GM10266 (cell line): Measurements from ENCODE around the gene TEX44.
A peak's percentile ranks its signal among the peaks of the same experiment; 100 is the strongest.

Experiments
- DNase-seq: peaks from one replicate; pipeline ENCODE4 v3.0.0; 2012; ENCODE audit errors: extremely low spot score
- TF ChIP-seq, protein P1 (sequence below): IDR thresholded peaks from 2 replicates; pipeline ENCODE4 v1.5.1; 2012; ENCODE audit warnings: mild to moderate bottlenecking, low read depth; ENCODE audit not compliant: control insufficient read depth, insufficient read depth; ENCODE audit errors: missing control alignments

The TEX44 gene

DNA sequence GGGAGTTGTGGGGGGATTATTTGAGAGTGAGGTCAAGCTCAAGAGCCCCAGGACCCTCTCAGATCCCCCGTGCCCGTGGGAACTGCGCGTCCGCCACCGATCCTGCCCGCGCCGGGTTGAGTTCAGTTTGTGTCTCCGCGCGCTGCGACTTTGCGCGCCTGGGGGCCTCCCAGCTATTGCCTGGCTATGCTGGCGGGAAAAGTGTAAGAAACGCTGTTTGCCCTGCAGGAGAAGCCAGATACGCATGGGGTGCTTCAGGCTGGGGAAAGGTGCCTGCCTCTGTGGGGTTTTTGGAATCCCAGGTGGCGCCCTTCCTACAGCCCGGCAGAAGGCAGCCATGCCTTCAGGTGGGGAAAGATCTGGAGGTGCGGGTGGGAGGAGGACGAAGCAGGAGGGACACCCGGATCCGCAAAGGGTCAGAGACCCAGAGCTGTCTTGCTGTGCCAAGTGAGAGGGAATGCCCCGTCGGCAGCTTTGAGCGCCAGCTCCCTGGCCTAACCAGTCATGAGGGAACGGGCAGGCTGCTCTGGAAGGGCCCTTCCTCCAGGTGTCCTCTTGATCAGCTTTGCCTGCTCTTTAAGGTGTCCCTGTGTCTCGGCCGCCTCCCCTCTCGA is 22.5 kb downstream of the TEX44 start:
- no peak for DNase-seq
- TF ChIP-seq, protein P1, sequence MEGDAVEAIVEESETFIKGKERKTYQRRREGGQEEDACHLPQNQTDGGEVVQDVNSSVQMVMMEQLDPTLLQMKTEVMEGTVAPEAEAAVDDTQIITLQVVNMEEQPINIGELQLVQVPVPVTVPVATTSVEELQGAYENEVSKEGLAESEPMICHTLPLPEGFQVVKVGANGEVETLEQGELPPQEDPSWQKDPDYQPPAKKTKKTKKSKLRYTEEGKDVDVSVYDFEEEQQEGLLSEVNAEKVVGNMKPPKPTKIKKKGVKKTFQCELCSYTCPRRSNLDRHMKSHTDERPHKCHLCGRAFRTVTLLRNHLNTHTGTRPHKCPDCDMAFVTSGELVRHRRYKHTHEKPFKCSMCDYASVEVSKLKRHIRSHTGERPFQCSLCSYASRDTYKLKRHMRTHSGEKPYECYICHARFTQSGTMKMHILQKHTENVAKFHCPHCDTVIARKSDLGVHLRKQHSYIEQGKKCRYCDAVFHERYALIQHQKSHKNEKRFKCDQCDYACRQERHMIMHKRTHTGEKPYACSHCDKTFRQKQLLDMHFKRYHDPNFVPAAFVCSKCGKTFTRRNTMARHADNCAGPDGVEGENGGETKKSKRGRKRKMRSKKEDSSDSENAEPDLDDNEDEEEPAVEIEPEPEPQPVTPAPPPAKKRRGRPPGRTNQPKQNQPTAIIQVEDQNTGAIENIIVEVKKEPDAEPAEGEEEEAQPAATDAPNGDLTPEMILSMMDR = peak; percentile 23

DNA sequence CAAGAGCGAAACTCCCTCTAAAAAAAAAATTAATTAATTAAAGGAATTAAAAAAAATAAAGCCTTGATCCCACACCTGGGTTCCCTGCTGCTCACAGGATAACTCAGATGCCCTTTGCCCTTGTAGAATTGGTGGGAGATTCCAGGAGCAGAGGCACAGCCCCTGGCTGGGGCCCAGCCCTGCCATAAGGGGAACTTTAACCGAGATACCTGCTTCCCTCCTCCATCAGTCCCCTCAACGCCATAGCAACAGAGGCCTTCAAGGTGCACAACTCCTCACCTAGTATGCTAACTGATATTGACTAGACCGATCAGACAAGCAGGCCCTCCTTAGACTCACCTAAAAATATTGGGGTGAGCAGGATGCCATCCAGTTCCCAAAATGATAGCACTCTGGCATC is 23.6 kb downstream of the TEX44 start:
- TF ChIP-seq, protein P1 = no peak
- no peak for DNase-seq

GRCh38 chr2:231617059-231617926 is 24.6 kb downstream of the TEX44 start:
- no peak for DNase-seq

DNA sequence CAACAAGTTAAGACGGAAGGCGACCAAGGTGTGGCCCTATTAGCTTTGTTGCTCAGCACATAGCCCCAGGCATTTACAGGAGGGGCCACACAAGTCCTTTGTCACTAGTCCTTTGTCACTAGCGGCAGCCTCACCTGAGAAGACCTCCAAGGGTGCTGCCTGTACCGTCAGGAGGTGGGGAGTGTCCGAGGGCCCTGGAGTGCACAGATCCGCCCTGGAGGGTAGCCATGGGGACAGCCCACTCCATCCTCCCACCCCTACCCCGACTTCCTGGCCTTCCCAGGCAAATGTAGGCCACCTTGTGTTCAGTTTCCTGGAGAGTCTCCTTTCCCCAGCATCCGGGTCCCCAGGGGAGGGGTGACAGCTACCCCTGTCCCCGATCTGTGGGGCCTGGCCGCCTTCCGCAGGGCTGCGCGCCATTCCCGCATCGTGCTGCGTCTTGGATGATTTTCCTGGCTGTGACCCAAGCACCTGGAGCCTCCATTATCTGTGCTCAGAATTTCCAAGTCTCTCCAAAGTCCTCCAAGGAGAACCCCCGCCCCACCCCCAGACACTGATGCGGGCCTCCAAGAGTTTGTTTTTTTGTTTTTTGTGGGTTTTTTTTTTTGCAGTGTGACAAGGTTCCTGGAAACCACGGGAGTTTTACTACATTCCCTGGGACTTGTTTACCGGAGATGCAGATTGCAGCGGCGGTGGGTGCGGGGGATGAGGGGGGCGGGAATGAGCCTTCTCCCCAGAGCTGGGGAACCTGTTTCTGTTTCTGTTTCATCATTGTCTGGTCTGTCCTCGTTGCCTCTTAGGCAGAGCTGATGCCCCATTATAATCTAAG is 28.6 kb downstream of the TEX44 start:
- TF ChIP-seq, protein P1 = no peak
- no peak for DNase-seq

More at GRCh38 chr2:231617059-231617926, 24.6 kb downstream of the TEX44 start:
- TF ChIP-seq, protein P1 = no peak

GRCh38 chr2:231622963-231623362 is 30.3 kb downstream of the TEX44 start:
- no peak for DNase-seq
- TF ChIP-seq, protein P1 = no peak

- TF ChIP-seq, protein P1 = no peak
- DNase-seq = no peak
Observed at GRCh38 chr2:231626449-231626848, 33.8 kb downstream of the TEX44 start.
